H1 (cell line): ENCODE results near the gene COG3. TPM values are rescaled to one million over a fixed set of nuclear protein-coding genes. Genes with fewer than 3 reads are reported as not detected.

Experiments used
- CHD7 ChIP-seq: fragments of 300-600 bp; sonication (generic); IDR thresholded peaks from 2 replicates; pipeline ENCODE4 v1.7.1; 2012; ENCODE audit warnings: low read length, moderate library complexity, mild to moderate bottlenecking, inconsistent platforms; ENCODE audit not compliant: insufficient replicate concordance
- TBP ChIP-seq: IDR thresholded peaks from 2 replicates; pipeline ENCODE4 v1.6.1; 2011; ENCODE audit warnings: low read depth, low read length, improper control_type of control experiment
- polyA plus RNA-seq, 7 experiments: library from polyadenylated mRNA; depleted of rRNA in 3 of 7; stranded (reverse) in 5 of 7; unstranded in 2 of 7; fragments of >200 nt in 5 of 7; fragments of 200-250 nt in 2 of 7; gene quantifications; 1 replicate in 5 of 7; 2 replicates in 1 of 7; 4 replicates in 1 of 7; pipeline versions ENCODE4 v1.2.1 to v1.2.3, GENCODE V29; 2011 to 2013; ENCODE audit warnings: missing spikeins in 2 of 7, mixed read lengths in 2 of 7
- total RNA-seq: library from RNA; stranded (reverse); fragmentation: NEBNext Ultra II Directional; extraction: Animal tissue kit (Norgen Biotek cat#: 25700); gene quantifications from 2 replicates; pipeline ENCODE4 v1.2.1, GENCODE V29; 2021

Gene COG3
- total and polyA plus RNA-seq, 2 of the 8 experiments (the other 6 are each of a cell fraction or from before 2014, with no cell fraction given) = 12.7 to 13.5 TPM

GRCh38 chr13:45518525-45519245 is 53.9 kb downstream of the COG3 start (continued):
- no peak for TF ChIP-seq CHD7
- no peak for TF ChIP-seq TBP
